Mesenchymal stem cell (in vitro differentiated cells and primary cell): ENCODE results near the gene ECI1.

ENCODE experiments used
- DNase-seq: peaks from one replicate; pipeline ENCODE4 v3.0.0-alpha.2; 2013
- H2AFZ ChIP-seq: one replicate; pipeline ENCODE4 v1.6.1; 2013; ENCODE audit warnings: low read depth, mild to moderate bottlenecking, control low read depth, inconsistent platforms, low read length, moderate library complexity
- H2AK5ac ChIP-seq: 2 replicates; pipeline ENCODE4 v1.6.1; 2013; ENCODE audit warnings: low read length, moderate library complexity, mild to moderate bottlenecking, inconsistent platforms; ENCODE audit not compliant: severe bottlenecking
- H2BK120ac ChIP-seq: one replicate; pipeline ENCODE4 v1.6.1; 2013; ENCODE audit warnings: low read depth, mild to moderate bottlenecking, inconsistent platforms, low read length, moderate library complexity
- H2BK12ac ChIP-seq, 2 experiments: one replicate each; pipeline ENCODE4 v1.6.1; 2013; ENCODE audit warnings: inconsistent platforms in 2 of 2, low read length in 2 of 2, mild to moderate bottlenecking in 2 of 2, moderate library complexity in 2 of 2, control low read depth in 1 of 2
- H2BK15ac ChIP-seq: one replicate; pipeline ENCODE4 v1.6.1; 2013; ENCODE audit warnings: mild to moderate bottlenecking, low read depth, inconsistent platforms; ENCODE audit not compliant: poor library complexity, severe bottlenecking
- H2BK5ac ChIP-seq: 2 replicates; pipeline ENCODE4 v1.6.1; 2013; ENCODE audit warnings: low read depth, mild to moderate bottlenecking, low read length, control low read depth, inconsistent platforms; ENCODE audit not compliant: poor library complexity, severe bottlenecking
- H3K14ac ChIP-seq, 2 experiments: one replicate each; pipeline ENCODE4 v1.6.1; 2013; ENCODE audit warnings: inconsistent platforms in 2 of 2, low read length in 2 of 2, control low read depth in 1 of 2, mild to moderate bottlenecking in 1 of 2, moderate library complexity in 1 of 2
- H3K18ac ChIP-seq, 2 experiments: one replicate each; pipeline ENCODE4 v1.6.1; 2013; ENCODE audit warnings: inconsistent platforms in 2 of 2, low read length in 2 of 2, control low read depth in 1 of 2, low read depth in 1 of 2, mild to moderate bottlenecking in 1 of 2
- H3K23ac ChIP-seq, 2 experiments: one replicate each; pipeline ENCODE4 v1.6.1; 2013; ENCODE audit warnings: inconsistent platforms in 2 of 2, low read length in 2 of 2, mild to moderate bottlenecking in 2 of 2, moderate library complexity in 2 of 2, control low read depth in 1 of 2
- H3K27ac ChIP-seq: 2 replicates; pipeline ENCODE4 v1.5.1; 2013; ENCODE audit warnings: mild to moderate bottlenecking, moderate library complexity, low read length, control low read depth, inconsistent platforms; ENCODE audit not compliant: poor library complexity, severe bottlenecking
- H3K27me3 ChIP-seq, 2 experiments: 2 replicates each; pipeline versions ENCODE4 v1.6.1 to v1.7.0; 2013; ENCODE audit warnings: low read length in 2 of 2, mild to moderate bottlenecking in 2 of 2, moderate library complexity in 2 of 2, control low read depth in 1 of 2, inconsistent platforms in 1 of 2; ENCODE audit not compliant: control insufficient read depth in 1 of 2, insufficient read depth in 1 of 2
- H3K36me3 ChIP-seq, 2 experiments: 2 replicates each; pipeline versions ENCODE4 v1.6.1 to v1.7.0; 2013; ENCODE audit warnings: low read length in 2 of 2, control low read depth in 1 of 2, inconsistent platforms in 1 of 2, low read depth in 1 of 2, mild to moderate bottlenecking in 1 of 2; ENCODE audit not compliant: insufficient read depth in 2 of 2, control insufficient read depth in 1 of 2
- H3K4ac ChIP-seq, 2 experiments: one replicate each; pipeline ENCODE4 v1.6.1; 2013; ENCODE audit warnings: inconsistent platforms in 2 of 2, low read length in 2 of 2, mild to moderate bottlenecking in 2 of 2, moderate library complexity in 2 of 2, control low read depth in 1 of 2, low read depth in 1 of 2
- H3K4me1 ChIP-seq: 2 replicates; pipeline ENCODE4 v1.6.1; 2013; ENCODE audit warnings: low read depth, low read length, control low read depth; ENCODE audit not compliant: control insufficient read depth, insufficient read depth
- H3K4me2 ChIP-seq: 2 replicates; pipeline ENCODE4 v1.6.1; 2013; ENCODE audit warnings: low read length, mild to moderate bottlenecking, inconsistent platforms; ENCODE audit not compliant: poor library complexity, severe bottlenecking
- H3K4me3 ChIP-seq, 2 experiments: 2 replicates each; pipeline versions ENCODE4 v1.5.1 to v1.7.0; 2013; ENCODE audit warnings: low read length in 2 of 2, mild to moderate bottlenecking in 2 of 2, control low read depth in 1 of 2, low read depth in 1 of 2; ENCODE audit not compliant: insufficient read depth in 1 of 2
- H3K79me1 ChIP-seq: replicated peaks from 2 replicates; pipeline ENCODE4 v1.6.1; 2013; ENCODE audit warnings: mild to moderate bottlenecking, control low read depth, low read length, inconsistent platforms; ENCODE audit not compliant: poor library complexity, severe bottlenecking
- H3K9ac ChIP-seq: 2 replicates; pipeline ENCODE4 v1.7.0; 2013; ENCODE audit warnings: mild to moderate bottlenecking, low read length, moderate library complexity
- H3K9me3 ChIP-seq: 2 replicates; pipeline ENCODE4 v1.7.0; 2013; ENCODE audit warnings: mild to moderate bottlenecking, low read length; ENCODE audit not compliant: control insufficient read depth
- H4K8ac ChIP-seq: one replicate; pipeline ENCODE4 v1.6.1; 2013; ENCODE audit warnings: inconsistent platforms, mild to moderate bottlenecking, low read length, moderate library complexity
- H4K91ac ChIP-seq: one replicate; pipeline ENCODE4 v1.6.1; 2013; ENCODE audit warnings: mild to moderate bottlenecking, low read length, inconsistent platforms
- WGBS: methylation state at CpG from one replicate; pipeline ENCODE4 v1.1.7; 2013; ENCODE audit warnings: mixed read lengths; 5-methylcytosine and 5-hydroxymethylcytosine counted together

Gene ECI1

DNA sequence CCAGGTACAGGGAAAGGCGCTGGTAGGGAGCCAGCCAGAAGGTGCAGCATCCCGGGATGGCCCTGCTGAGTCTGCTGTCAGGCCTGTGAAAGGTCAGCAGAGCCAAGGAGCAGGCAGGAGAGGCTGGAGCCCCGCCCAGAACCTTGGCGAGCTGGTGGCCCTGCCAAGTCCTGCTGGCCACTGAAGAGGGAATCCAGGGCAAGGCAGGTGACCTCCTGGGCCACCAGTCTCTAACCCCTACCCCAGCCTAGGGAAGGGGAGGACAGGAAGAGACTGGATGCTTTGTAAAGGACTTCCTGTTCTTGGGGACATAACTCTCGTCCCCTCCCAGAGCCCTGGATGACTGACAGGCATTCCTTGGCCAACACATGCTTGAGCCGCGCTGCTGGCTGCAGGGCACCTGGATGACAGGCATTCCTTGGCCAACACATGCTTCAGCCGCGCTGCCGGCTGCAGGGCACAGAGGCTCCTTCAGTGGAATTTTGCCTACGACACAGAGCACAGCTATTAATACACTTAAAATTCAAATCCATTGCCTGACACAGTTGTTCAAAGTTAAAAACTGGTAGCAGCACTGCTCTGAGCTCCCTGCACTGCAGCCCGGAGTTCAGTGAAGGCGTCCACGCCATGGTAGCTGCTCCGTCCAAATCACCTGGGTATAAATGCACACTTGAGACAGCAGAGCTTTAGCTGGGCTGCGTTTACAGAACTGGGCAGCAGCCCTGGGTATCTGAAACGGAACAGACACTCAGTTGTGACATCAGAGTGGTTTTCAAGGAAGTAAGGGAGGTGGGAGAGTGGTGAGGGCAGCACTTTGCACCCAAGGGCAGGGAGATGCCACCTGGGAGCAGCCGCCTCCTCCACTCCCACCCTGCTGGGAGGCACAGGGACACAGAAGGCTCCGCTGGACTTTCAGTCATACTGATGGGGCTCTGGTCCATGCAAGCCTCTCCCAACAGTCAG is 38.7 kb downstream of the ECI1 start:
- peaks cover 37% of the 10 kb centered on the region for H3K4me1 ChIP-seq
- H3K4ac ChIP-seq, result no peak overlapping the region
- no peak overlapping the region for H2BK120ac ChIP-seq
- H4K8ac ChIP-seq, result no peak overlapping the region
- H3K23ac ChIP-seq, result peak overlapping the region in 1 of 2 experiments; percentile 74
- no peak for DNase-seq
- H2BK15ac ChIP-seq, result no peak overlapping the region
- H2BK12ac ChIP-seq, result peak overlapping the region in 1 of 2 experiments; percentile 31
- H3K9me3 ChIP-seq, result no peaks in the 10 kb centered on the region
- H3K14ac ChIP-seq, result no peak overlapping the region
- no peak overlapping the region for H2AFZ ChIP-seq
- H3K4me2 ChIP-seq, result peak overlapping the region; percentile 95
- peak overlapping the region in 1 of 2 experiments; percentile 50 for H3K18ac ChIP-seq
- no peaks in the 10 kb centered on the region for H3K27me3 ChIP-seq
- H3K36me3 ChIP-seq, result peaks cover 25 to 49% of the 10 kb centered on the region in 2 experiments
- no peak overlapping the region for H3K27ac ChIP-seq
- H4K91ac ChIP-seq, result peak overlapping the region; percentile 43
- no peak overlapping the region for H2BK5ac ChIP-seq
- H3K79me1 ChIP-seq, result peaks cover 28% of the 10 kb centered on the region
- peak overlapping the region; percentile 86 for H3K9ac ChIP-seq
- no peak overlapping the region for H2AK5ac ChIP-seq
- peak overlapping the region in 1 of 2 experiments; percentile 81 for H3K4me3 ChIP-seq
- WGBS, result 82% methylated on average over 18 of the region's 19 CpGs

DNA sequence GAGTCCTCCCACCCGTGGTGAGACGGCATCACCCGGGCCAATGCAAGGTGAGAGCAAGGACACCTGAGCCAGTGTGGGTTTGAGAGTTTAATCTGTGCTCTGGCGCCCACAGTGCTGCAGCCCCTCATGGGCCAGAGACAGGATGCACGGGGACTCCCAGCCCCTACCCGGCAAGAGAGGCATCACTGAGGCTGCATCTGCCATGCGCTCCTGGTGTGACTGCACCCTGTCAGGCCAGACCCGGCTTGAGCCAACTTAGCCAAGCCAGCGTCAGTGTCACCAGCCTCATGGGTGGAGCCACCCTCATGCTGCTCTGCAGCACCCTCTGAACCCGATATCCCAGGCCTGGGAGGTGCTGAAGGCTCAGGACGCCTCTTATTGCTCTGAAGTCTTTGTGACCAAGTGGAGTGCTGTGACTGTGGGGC is 39.5 kb downstream of the ECI1 start:
- Histone ChIP-seq H3K4me2 (no peak overlapping the region), H3K79me1 (peaks cover 30% of the 10 kb centered on the region), H3K4ac (no peak overlapping the region), H3K9me3 (no peaks in the 10 kb centered on the region), H3K36me3 (peaks cover 31 to 56% of the 10 kb centered on the region in 2 experiments), H2AFZ (no peak overlapping the region), H2BK12ac (no peak overlapping the region), H4K91ac (peak overlapping the region; percentile 47), H3K23ac (no peak overlapping the region), H4K8ac (no peak overlapping the region), H2BK15ac (peak overlapping the region; percentile 49), H3K4me3 (peak overlapping the region in 1 of 2 experiments; percentile 14), H3K4me1 (peaks cover 37% of the 10 kb centered on the region), H3K27me3 (no peaks in the 10 kb centered on the region), H2AK5ac (no peak overlapping the region), H3K18ac (no peak overlapping the region), H3K14ac (no peak overlapping the region), H3K9ac (peak overlapping the region; percentile 86), H3K27ac (no peak overlapping the region), H2BK5ac (no peak overlapping the region), H2BK120ac (no peak overlapping the region)
- DNase-seq, result no peak
- WGBS, result 92% methylated on average over 11 of the region's 11 CpGs

DNA sequence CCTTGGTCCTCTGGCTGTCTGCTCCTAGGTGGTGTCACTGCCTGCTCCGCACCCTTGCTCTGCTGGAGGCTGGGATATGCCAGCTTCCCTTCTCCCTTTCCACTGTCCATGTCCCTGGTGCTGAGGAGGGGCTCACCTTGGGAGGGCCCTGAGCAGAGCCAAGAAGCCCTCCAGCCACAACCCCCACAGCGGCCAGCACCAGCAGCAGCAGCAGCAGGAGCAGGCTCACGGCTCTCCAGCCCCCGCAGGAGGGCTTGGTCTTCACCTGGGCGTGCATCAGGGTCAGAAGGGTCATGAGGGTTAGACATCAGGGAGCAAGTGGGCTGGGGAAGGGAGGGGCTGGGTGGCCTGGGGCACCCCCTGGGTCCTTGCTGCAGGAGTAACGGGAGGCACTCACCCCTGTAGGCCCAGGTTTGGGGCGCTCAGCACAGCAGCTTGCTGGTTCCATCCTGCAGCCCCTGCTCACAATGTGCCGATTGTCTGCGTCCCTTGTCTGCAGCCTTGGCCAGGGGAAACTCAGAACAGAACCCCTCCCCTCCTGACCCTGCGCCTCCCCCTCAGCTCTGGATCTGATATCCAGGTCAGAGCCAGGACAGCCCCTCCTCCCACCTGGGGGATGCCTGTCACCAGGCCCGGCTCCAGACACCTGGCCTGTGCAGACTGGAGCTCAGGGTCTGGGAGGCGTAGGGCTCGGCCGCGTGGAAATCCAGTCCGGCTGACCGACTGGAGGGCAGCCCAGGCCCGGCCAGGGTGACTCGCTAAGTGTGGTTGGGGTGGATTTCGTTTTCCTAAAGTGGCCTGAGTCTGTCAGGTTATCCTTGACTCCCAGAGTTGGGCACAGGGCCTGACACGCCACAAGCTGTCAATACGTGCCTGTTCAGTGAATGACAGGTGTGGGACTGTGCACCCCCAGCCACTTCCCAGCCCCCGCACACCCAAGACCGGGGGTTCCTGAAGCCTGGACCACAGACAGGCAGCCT is 40.7 kb downstream of the ECI1 start, which contains the start of gene BRICD5:
Gene BRICD5 (minus strand): TSS at position 478 of the 980 bp plus-strand sequence. CDS start 30 bp downstream, at position 448.
- H3K9me3 ChIP-seq, result no peaks in the 10 kb centered on the region
- WGBS, result 75% methylated on average over 23 of the region's 24 CpGs

More for the DNA sequence above, 40.7 kb downstream of the ECI1 start, which contains the start of gene BRICD5:
- Histone ChIP-seq H3K4me1 (peaks cover 48% of the 10 kb centered on the region), H3K18ac (no peak within 1 kb of the TSS), H3K36me3 (peaks cover 31 to 67% of the 10 kb centered on the region in 2 experiments), H2BK120ac (no peak within 1 kb of the TSS), H3K9ac (peak within 1 kb of the TSS; percentile 29), H3K4me2 (no peak within 1 kb of the TSS), H4K91ac (peak within 1 kb of the TSS; percentile 47), H4K8ac (peak within 1 kb of the TSS; percentile 19), H2AK5ac (no peak within 1 kb of the TSS), H3K27me3 (no peaks in the 10 kb centered on the region), H2BK12ac (no peak within 1 kb of the TSS), H3K27ac (no peak within 1 kb of the TSS), H2BK15ac (no peak within 1 kb of the TSS), H3K14ac (no peak within 1 kb of the TSS), H3K4ac (no peak within 1 kb of the TSS), H2AFZ (no peak within 1 kb of the TSS), H3K4me3 (no peak within 1 kb of the TSS), H3K23ac (no peak within 1 kb of the TSS), H2BK5ac (no peak within 1 kb of the TSS), H3K79me1 (peaks cover 38% of the 10 kb centered on the region)
- DNase-seq, result no peak
